A549 treated with DMSO at 1 μM for 4 hours (cell line): Measurements from ENCODE around the gene RYK. TPM values are rescaled to one million over a fixed set of nuclear protein-coding genes. Genes with fewer than 3 reads are reported as not detected.

Source experiments
- total RNA-seq: library from RNA; stranded (reverse); fragments of 200-300 nt; extraction: Qiagen RNA extraction; gene quantifications from 5 replicates; pipeline ENCODE4 v1.2.3, GENCODE V29; 2022; ENCODE audit warnings: low read depth

RYK gene
- total RNA-seq, result 28.9 to 34.4 TPM (median 33.6 TPM) in 5 replicates

GRCh38 chr3:134250717-134251220, at the start of gene RYK:
RYK (minus strand) TSS chr3:134250859; CDS start chr3:134250654, 205 bp downstream.

Other genes starting within 250 kb of the RYK start
- 0.06 TPM in 1 of 5 replicates, not detected in the others for gene SLCO2A1, start 220.9 kb downstream of the RYK start, total RNA-seq
- 43.8 to 45.0 TPM (median 44.7 TPM) in 5 replicates for gene AMOTL2, start 123.6 kb upstream of the RYK start, total RNA-seq
- 45.4 to 54.0 TPM (median 50.5 TPM) in 5 replicates for gene ANAPC13, start 235.1 kb upstream of the RYK start, total RNA-seq
- gene CEP63, start 235.2 kb upstream of the RYK start, total RNA-seq, result 10.9 to 16.7 TPM (median 15.1 TPM) in 5 replicates